GM18868 (cell line): Measurements from ENCODE around the gene NHSL1.

Experiments used
- ATAC-seq: cut with Tn5 transposase; IDR thresholded peaks from one replicate; pipeline ENCODE4 v1.9.1; 2021; ENCODE audit warnings: mild to moderate bottlenecking, moderate library complexity; ENCODE audit not compliant: unreplicated experiment

The NHSL1 gene

DNA sequence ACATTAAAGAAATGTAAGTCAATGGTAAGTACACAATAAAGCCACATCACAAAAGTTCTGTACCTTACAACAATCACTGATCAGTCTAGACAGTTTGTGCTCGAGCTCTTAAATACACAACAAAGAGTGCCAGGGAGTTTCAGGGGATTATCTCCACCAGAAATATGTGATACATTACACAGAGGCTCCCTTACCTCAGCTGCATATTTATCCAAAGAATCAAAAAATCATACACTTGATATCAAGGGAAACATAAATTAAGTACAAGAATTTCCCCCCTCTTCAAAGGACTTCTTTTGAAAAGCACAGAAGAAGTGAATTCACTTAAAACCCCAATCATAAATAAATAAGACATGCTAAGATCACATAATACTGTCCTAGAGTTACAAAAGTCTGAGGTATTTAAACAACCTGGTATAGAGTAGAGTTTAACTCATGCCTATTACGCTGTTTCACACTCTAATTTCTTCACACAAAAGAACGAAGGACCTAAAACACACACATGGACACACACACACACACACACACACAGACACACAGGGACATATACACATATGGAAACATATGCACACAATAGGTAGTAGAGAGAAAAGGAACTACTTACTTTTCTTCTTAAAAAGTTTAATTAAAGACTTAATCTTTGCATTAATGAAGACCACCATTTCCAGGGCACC, 528 bp downstream of the NHSL1 start:
- ATAC-seq = peak; percentile 11

DNA sequence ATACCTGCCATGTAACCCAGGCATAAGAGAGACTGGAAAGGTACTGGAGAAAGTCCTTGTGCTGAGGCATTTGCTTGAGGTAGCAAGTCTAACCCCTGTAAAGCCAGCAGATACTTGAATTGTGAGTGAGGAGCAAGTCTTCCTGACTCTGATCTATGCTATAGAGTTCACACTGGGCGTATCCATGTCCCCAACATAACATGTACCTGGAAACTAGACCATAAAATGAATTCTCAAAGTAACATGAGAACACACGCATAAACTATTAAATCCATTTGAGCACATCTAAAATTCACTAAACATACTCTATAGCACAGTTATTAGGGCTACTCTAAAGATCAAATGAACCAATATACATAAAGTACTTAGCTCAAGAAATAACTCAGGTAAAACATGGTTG, 2.0 kb downstream of the NHSL1 start:
- no peak for ATAC-seq

DNA sequence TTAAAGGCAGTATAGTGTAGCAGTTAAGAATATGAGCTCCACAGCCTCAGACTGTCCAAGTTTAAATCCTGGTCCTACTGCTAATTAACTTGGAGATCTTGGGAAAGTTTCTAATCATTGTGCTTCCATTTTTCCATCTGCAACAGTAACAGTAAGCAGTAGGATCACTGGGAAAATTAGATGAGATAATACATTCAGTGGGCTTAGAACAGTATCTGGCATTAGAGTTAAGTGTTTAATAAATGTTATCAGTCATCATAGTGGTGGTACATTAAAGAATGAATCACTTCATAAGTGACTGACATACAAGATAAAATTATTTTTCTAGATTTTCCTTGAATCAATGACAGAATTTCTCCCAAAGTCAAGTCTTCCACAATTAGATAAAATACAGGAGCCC, 5.0 kb downstream of the NHSL1 start:
- no peak for ATAC-seq

DNA sequence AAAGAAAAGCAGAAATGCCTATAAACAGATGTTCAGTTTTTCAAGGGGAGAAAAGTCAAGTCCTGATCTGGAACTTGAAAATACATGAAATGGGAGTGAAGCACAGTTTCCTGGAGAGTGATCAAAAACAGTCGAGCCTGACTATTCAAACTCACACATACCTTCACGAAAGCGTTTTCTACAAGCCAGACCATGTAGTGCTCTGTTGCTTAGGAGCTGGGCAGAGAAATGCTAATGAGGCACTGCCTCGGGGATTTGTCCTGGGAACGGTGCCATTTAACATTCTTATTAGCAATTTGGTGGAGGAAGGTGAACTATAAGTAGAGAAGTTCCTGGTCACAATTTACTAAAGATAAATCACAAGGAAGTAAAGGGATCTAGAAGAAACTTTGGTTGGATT, 5.9 kb downstream of the NHSL1 start:
- no peak for ATAC-seq

DNA sequence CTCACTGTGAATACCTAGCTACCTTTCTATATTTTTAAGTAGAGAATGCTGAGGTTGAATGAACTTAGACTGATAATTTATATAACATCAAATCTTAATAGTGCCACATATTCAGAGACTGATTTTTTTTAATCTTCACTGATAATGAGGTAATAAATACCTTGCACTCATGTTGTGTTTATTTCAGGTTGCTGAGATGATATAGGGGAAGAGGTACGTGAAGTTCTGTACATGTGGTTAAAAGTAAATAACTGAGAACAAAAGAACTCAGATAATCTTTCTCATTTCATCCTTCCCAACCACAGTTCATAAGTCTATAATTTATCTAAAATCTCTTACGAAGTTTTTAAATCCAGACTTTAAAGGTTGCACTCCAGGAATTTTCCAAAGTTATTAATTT, 6.4 kb downstream of the NHSL1 start:
- ATAC-seq = no peak

DNA sequence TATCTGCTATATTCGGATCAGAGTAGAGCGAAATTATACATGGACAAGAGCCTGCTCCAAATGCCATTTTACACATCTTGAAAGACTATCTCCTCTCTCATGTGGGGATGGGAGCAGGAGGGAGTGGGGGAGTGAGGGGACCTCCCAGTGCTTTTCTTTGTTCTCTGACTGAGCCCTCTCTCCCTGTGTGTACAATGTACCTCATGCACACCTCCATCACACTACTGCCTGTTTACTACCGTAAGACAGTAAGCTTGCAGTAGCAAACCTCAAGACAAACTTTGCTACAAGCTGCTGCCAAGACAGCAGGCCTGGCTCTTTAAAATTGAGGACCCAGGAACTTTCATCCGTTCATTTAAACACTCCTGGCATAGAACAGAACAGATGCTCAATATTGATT, 7.2 kb downstream of the NHSL1 start:
- no peak for ATAC-seq

DNA sequence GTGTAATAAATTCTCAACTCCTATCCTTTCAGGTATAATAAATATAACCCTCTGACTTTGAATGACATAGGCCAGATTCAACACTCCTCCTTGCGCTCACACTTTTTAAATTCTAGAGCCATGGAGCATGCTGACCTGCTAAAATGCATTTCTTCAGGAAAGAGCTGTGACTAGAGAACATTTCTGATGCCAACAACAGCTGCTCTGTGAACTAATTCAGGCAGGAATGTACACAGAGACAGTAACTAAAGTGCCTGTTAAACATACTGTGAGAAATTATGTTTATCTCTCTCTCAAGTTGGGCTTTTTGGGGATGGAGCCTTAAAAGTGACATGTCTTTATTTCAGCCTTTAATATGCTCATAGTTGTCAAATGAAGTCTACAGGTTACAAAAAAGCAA, 8.3 kb downstream of the NHSL1 start:
- ATAC-seq = no peak

DNA sequence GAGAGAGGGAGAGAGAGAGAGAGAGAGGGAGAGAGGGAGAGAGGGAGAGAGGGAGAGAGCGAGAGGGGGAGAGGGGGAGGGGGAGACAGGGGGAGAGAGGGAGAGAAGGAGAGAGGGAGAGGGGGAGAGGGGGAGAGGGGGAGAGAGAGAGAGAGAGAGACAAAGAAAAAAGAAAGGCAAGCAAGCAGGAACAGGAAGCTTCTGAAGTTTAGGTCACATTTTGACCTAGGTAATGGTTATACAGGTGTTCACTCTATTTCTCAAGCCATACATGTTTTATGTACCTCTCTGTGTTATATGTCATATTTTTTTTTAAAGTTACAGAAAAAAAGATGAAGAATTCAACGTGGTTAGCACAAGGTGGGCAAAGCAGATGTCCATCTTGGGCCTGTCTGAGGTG, 9.4 kb downstream of the NHSL1 start:
- no peak for ATAC-seq

DNA sequence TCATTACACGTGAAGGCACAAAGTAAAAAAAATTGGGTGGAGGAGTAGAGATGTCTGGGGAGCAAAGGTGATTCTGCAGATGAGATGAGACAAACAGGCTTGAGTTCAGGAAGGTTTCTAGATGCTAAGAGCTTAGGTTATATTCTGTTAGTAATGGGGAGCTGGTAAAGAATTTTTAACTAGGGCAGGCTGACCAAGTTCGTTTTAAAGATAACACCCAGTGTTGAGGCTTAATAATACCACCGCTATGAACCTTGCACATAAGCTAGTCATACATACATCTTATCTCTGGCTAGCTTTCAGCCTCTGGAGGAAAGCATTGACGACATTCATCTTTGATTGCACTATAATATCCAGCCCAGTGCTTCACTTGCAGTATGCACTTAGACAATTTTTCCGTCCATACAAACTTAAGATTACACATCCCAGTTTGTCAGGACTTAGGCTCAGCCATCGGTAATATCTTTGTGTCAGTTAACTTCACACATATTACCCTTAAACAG, 12.1 kb downstream of the NHSL1 start:
- no peak for ATAC-seq

DNA sequence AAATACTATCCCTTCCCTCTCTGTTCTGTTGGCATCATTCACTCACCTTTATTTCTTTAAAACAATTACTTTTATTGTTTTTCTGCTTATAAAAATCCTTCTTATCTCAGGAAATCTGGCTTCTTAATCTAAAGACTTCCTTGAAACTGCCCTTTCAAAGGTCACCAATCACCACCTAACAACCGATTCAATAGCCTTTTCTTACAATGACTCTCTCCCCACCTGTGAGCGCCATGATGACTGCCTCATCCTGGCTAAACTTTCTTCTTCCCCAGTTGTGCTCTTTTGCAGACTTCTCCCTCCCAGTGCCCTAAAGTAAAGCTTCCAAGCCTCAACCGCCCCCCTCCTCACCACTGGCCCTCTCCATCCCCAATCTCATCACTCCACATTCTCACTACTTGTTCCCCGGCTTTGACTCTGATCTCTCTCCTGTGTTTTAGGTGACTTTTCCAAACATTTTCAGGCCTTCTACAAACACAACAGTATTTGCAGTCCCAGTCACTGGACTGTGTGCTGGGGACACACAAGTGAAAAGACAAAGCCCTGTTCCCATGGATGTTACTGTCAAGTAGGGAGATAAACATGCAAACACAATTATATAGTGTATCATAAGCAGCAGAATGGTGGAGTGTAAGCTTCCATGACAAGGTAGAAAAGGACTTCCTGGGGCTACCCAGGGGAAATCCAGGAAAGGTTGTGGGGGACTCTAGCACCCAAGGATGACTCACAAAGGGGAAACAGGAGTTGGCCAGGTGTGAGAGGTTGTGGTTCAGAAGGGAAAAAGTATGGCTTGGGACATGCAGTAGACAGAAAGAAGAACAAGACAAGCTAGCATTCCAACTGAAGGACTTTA, 12.8 kb downstream of the NHSL1 start:
- no peak for ATAC-seq

DNA sequence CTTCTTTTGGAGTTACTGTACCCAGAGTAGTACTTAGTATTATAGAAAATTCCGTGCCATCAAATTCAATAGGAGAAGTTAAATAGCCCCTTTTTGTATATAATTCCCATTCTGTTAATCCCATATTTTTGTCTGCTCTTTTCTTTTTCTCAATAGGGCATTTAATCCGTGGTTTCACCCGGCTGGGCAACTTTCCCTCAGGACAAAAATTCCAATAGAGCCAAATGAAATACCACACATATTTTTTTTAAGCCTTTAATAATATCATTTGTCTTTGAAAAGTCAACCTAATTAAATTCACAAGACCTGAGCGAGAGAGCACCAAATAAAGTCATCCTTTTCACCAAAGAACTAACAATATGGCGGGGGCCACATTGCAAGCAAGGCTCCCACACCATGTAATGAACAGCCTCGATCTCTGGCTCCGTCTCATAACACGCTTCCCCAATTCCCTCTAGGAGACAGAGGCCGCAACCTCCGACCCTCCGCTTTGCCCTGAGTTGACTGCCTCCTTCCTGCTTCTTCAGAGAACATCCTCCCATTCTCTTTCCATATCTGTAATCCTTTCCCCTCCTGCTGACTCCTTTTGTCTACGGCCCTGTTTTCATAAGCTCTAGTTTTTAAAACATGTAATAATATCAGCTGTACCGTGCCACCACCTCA, 13.6 kb downstream of the NHSL1 start:
- ATAC-seq = no peak

DNA sequence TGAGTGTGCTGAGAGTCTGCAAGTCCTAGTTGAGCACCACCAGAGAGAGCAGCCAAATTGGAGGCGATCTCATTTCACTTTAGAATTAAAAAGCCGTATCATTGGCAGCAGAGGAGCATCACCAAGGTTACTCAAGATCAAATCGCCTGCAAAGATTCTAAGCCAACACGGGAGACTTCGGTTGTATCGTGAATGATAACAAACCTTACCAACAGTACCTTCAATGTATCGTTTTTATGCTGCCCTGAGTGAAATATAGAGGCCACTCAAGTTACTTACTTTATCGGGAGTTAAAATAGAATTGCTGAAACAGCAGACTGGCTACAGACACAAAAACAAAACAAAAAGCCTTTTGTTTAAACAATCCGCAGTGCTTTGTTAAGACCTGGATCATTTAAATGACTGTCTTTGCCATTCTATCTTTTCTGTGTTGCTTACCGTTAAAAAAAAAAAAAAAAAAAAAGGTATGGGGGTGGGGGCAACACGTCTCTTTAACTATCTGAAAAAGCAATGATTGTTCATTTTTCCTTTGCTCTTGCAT, 14.2 kb downstream of the NHSL1 start:
- no peak for ATAC-seq

DNA sequence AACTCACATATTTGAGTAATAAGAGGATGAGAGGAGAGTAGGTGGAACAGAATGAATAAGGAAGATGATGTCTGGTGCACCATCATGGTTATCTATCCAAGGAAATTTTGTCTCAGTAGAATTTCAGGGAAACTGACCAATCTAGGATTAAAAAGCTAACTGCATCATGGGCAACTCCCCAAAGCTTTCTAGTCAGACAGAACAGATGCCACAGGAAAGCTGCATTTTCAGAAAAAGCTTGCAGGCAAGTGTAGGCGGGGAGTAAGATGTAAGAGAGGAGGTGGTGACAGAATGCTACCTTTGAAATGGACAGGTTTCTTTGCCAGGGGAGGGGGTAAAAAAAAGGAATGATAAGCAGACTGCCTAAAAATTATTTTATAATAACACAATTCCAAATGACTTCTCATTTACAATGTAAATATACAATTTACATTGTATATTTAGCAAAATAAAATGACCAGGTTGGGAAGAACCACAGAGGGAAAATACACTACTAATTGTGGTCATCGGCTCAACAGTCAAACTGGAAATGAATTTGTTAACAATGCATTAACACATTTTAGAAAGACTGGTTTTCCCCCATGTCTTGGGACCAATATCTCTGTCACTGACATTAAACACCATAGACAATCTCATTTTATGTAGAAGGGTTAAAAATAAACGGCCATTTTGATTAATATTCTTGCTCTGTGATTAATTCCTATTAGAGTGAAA, 15.1 kb downstream of the NHSL1 start:
- peak; percentile 45 for ATAC-seq

DNA sequence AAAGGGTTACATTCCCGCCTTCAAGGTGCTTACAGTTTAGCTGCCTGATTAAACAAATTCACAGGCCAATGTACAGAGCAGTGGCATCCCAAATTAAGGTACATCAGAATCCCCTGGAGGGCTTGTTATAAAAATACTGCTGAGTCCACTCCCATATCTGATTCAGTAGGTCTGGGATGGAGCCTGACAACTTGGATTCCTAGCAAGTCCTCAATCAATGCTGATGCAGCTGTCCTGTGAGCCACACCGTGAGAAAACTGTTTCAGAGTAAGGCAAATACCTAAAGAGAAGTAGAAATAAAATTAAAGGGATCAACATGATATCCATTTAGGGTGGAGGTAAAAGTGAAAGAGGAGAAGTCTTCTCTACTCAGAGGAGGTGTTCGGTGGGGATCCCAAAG, 16.5 kb downstream of the NHSL1 start:
- no peak for ATAC-seq

DNA sequence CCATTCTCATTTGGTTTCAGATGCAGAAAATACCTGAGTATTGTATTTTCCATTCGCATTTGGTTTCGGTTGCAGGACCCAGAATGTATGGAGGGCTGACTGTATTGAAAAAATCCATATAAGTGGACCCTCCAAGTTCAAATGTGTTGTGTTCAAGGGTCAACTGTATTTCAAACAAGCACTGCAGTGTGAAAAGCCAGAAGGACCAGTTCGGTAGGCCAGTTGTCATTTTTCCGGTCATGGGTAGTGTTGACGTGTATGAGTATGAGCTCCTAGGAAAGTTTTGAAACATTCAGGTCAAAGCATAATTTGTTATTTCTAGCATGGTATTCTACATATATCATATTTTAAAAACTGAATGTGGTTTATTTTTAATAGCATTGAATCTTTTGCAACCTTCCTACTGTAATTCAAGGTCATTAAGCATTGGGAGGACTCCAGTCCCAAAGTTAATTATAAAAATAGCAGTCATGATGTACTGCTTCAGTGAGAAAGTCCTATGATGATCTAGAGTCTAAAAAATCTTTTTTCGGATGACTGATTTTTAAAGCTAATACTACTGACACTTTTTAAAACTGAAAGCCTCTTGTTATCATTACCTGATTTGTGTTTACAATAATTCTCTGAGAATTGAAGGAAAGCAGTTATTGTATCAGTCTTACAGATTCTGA, 18.9 kb downstream of the NHSL1 start:
- no peak for ATAC-seq

DNA sequence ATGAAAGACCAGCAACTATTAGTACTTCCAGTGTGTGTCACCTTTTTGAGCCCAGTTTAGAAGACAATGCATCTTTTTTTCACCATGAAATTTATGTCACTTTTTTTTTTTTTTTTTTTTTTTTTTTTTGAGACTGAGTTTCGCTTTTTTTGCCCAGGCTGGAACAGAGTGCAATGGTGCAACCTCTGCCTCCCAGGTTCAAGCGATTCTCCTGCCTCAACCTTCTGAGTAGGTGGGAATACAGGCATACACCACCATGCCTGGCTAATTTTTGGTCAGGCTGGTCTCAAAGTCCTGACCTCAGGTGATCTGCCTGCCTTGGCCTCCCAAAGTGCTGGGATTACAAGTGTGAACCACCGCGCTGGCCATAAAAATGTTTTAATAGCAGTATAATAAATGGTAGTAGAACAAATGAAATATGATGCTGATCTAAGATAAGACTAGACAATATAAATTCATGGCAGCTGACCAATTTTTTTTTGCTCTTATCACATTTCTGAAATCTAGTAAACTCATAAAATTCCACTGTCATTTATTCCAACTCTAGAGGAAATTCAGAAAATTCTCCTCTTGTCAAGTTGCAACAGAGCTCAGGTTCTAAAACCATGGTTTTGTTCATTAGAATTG, 21.3 kb downstream of the NHSL1 start:
- ATAC-seq = no peak

DNA sequence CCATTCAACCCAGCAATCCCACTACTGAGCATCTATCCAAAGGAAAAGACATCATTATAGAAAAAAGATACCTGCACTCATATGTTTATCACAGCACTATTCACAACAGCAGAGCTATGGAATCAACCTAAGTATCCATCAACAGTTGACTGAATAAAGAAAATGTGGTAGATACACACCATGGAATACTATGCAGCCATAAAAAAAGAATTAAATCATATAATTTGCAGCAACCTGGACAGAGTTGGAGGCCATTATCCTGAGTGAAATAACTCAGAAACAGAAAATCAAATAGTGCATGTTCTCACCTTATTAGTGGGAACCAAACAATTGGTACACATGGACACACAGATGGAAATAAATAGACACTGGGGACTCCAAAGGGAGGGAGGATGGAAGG, 23.2 kb downstream of the NHSL1 start:
- ATAC-seq = no peak

DNA sequence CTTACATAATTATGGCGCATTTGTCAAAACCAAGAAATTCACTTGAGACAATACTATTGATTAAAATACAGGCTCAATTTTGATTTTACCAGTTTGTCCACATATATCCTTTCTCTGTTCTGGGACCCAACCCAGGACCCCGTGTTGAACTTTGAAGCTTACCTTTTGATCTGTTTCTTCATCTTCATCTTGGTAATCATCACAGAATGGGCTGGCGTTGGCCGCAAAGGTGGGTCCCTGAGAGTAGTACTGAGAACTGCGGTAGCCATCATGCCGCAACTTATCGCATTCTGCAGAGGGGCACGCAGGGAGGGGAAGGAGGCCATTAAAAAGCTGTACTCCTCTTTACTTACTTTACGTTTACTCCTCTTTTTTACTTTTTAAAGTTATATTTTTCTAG, 26.1 kb downstream of the NHSL1 start:
- no peak for ATAC-seq

DNA sequence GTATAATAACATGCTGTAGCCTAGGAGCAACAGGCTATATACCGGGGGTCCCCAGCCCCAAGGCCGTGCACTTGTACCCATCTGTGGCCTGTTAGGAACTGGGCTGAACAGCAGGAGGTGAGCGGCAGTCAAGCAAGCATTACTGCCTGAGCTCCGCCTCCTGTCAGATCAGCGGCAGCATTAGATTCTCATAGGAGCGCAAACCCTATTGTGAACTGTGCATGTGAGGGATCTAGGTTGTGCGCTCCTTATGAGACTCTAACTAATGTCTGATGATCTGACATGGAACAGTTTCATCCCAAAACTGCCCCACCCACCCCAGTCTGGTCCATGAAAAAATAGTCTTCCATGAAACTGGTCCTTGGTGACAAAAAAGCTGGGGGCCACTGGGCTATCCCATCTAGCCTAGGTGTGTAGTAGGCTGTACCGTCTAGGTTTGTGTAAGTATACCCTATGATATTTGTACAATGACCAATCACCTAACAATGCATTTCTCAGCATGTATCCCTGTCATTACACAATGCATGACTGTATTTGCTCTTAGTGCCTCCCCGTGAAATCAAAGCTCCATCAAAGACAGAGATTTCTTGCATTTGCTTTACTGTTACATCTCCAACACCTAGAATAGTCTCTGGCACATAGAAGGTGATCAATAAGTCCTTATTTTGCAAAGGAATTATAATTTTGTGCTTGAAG, 30.8 kb downstream of the NHSL1 start:
- ATAC-seq = no peak
